GM23248 (cell line): Measurements from ENCODE around the gene BCR.

Experiments
- EZH2 ChIP-seq: fragments of 200-600 bp; sonication (generic); IDR thresholded peaks from 2 replicates; pipeline ENCODE4 v1.6.1; 2018; ENCODE audit warnings: antibody characterized with exemption, mild to moderate bottlenecking; ENCODE audit not compliant: insufficient read depth, poor library complexity, severe bottlenecking
- EZH2phosphoT487 ChIP-seq: fragments of 200-600 bp; sonication (generic); IDR thresholded peaks from 2 replicates; pipeline ENCODE4 v1.6.1; 2018; ENCODE audit warnings: antibody characterized with exemption, moderate library complexity, mild to moderate bottlenecking, low read depth; ENCODE audit not compliant: insufficient read depth

DNA sequence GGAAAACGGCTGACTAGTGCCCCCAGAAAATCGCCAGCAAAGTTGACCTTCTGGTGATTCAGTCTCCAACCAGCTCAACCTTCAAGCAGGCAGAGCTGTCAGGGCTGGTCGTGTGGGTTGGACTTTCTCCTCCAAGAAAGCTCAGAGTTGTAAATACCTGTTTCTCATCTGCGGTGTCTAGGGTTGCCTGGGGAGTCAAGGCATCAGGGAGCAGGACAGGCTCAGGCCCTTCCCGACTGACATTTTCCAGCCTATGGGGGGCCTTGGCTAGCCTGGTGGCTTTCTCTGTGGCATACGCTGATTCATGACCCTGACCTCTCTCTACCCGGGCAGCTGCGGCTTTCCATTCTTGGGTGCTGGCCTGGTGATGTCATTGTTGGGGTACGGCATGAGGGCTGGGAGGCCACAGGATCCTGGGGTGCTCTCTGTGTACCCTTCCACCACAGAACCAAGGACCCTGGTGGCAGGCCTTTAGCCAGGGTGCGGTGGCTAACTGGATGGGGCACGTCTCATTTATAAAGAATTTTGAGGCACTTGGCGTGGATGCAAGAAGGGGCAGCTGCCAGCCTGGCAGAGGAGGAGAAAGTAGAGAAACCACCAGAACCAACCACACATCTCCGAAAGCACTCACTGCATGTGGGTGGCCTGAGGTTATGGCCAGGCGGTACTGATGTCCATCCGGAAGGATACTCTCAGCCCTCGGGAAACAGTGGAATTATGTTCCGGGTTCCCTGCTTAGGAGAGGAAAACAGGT lies 64.9 kb downstream of the BCR start:
- no peak for TF ChIP-seq EZH2
- TF ChIP-seq EZH2phosphoT487, result no peak
